LNCaP clone FGC (cell line): ENCODE results near the gene WIF1.

Experiments used
- DNase-seq: peaks from one replicate; pipeline ENCODE4 v3.0.0-alpha.2; 2011; ENCODE audit warnings: low read depth
- H3K4me3 ChIP-seq: 2 replicates; pipeline ENCODE4 v1.5.1; 2011; ENCODE audit warnings: mild to moderate bottlenecking, low read depth, low read length, control low read depth
- CTCF ChIP-seq: IDR thresholded peaks from 2 replicates; pipeline ENCODE4 v1.5.1; 2012; ENCODE audit warnings: mild to moderate bottlenecking; ENCODE audit not compliant: control insufficient read depth, insufficient read depth; ENCODE audit errors: extremely low read depth

WIF1 gene

GRCh38 chr12:65082406-65082805 is 38.7 kb downstream of the WIF1 start:
- no peak for DNase-seq
- no peak overlapping the region for H3K4me3 ChIP-seq
- TF ChIP-seq CTCF, result no peak

- no peak for DNase-seq
- TF ChIP-seq CTCF, result no peak
- H3K4me3 ChIP-seq, result no peak overlapping the region
Observed at GRCh38 chr12:65081496-65081895, 39.6 kb downstream of the WIF1 start.

- no peak for TF ChIP-seq CTCF
- DNase-seq, result no peak
- no peak overlapping the region for H3K4me3 ChIP-seq
Observed at GRCh38 chr12:65074932-65075331, 46.2 kb downstream of the WIF1 start.

- H3K4me3 ChIP-seq, result no peak overlapping the region
- TF ChIP-seq CTCF, result no peak
- no peak for DNase-seq
Observed at GRCh38 chr12:65069336-65069735, 51.8 kb downstream of the WIF1 start.

GRCh38 chr12:65067383-65067782 is 53.7 kb downstream of the WIF1 start:
- no peak for DNase-seq
- no peak overlapping the region for H3K4me3 ChIP-seq
- TF ChIP-seq CTCF, result no peak

- TF ChIP-seq CTCF, result no peak
- no peak overlapping the region for H3K4me3 ChIP-seq
- no peak for DNase-seq
Observed at GRCh38 chr12:65055859-65056258, 65.2 kb downstream of the WIF1 start.

GRCh38 chr12:65051218-65051617 is 69.9 kb downstream of the WIF1 start:
- DNase-seq, result no peak
- no peak overlapping the region for H3K4me3 ChIP-seq
- no peak for TF ChIP-seq CTCF
